ENCODE data around the gene FXYD1.
A peak's percentile ranks its signal among the peaks of the same experiment; 100 is the strongest.

Gene FXYD1

GRCh38 chr19:35138305-35138892 is at the start of gene FXYD1:
FXYD1 (plus strand) TSS chr19:35138824; CDS start chr19:35140080, 1,256 bp downstream.
- no peak for TF ChIP-seq GATA2 (IDR thresholded peaks at IDR 0.05; ENCODE audit: low read depth, low read length)
- TF ChIP-seq GATA3 (IDR thresholded peaks at IDR 0.05; ENCODE audit: low read depth, low read length), result no peak

- no peak for TF ChIP-seq GATA2 (IDR thresholded peaks at IDR 0.05; ENCODE audit: low read depth, low read length)
- no peak for TF ChIP-seq GATA3 (IDR thresholded peaks at IDR 0.05; ENCODE audit: low read depth, low read length)
Observed at GRCh38 chr19:35089554-35089953, 49.1 kb upstream of the FXYD1 start.

GRCh38 chr19:35090160-35090505 is 48.5 kb upstream of the FXYD1 start:
- TF ChIP-seq GATA3 (IDR thresholded peaks at IDR 0.05; ENCODE audit: low read depth, low read length), result no peak
- no peak for TF ChIP-seq GATA2 (IDR thresholded peaks at IDR 0.05; ENCODE audit: low read depth, low read length)

- no peak for TF ChIP-seq GATA2 (IDR thresholded peaks at IDR 0.05; ENCODE audit: low read depth, low read length)
- TF ChIP-seq GATA3 (IDR thresholded peaks at IDR 0.05; ENCODE audit: low read depth, low read length), result no peak
Observed at GRCh38 chr19:35090506-35091214, 48.0 kb upstream of the FXYD1 start.

GRCh38 chr19:35093430-35093829 is 45.2 kb upstream of the FXYD1 start:
- TF ChIP-seq GATA3 (IDR thresholded peaks at IDR 0.05; ENCODE audit: low read depth, low read length), result no peak; the same call in 1 of the 2 replicates
- 0 out of 2 replicates have a peak, but pooled peaks have one; percentile 35 for TF ChIP-seq GATA2 (IDR thresholded peaks at IDR 0.05; ENCODE audit: low read depth, low read length)

- TF ChIP-seq GATA3 (IDR thresholded peaks at IDR 0.05; ENCODE audit: low read depth, low read length) (no peak), GATA2 (IDR thresholded peaks at IDR 0.05; ENCODE audit: low read depth, low read length) (0 out of 2 replicates have a peak, but pooled peaks have one; percentile 2)
Observed at GRCh38 chr19:35093941-35094647, 44.5 kb upstream of the FXYD1 start.

- no peak for TF ChIP-seq GATA2 (IDR thresholded peaks at IDR 0.05; ENCODE audit: low read depth, low read length)
- TF ChIP-seq GATA3 (IDR thresholded peaks at IDR 0.05; ENCODE audit: low read depth, low read length), result no peak
Observed at GRCh38 chr19:35094656-35095055, 44.0 kb upstream of the FXYD1 start.

- no peak for TF ChIP-seq GATA3 (IDR thresholded peaks at IDR 0.05; ENCODE audit: low read depth, low read length)
- TF ChIP-seq GATA2 (IDR thresholded peaks at IDR 0.05; ENCODE audit: low read depth, low read length), result no peak
Observed at GRCh38 chr19:35095667-35096368, 42.8 kb upstream of the FXYD1 start.

- TF ChIP-seq GATA2 (IDR thresholded peaks at IDR 0.05; ENCODE audit: low read depth, low read length) (no peak), GATA3 (IDR thresholded peaks at IDR 0.05; ENCODE audit: low read depth, low read length) (no peak)
Observed at GRCh38 chr19:35098413-35099049, 40.1 kb upstream of the FXYD1 start.

- no peak for TF ChIP-seq GATA3 (IDR thresholded peaks at IDR 0.05; ENCODE audit: low read depth, low read length)
- TF ChIP-seq GATA2 (IDR thresholded peaks at IDR 0.05; ENCODE audit: low read depth, low read length), result no peak
Observed at GRCh38 chr19:35099155-35099896, 39.3 kb upstream of the FXYD1 start.

- TF ChIP-seq GATA3 (IDR thresholded peaks at IDR 0.05; ENCODE audit: low read depth, low read length), result no peak
- TF ChIP-seq GATA2 (IDR thresholded peaks at IDR 0.05; ENCODE audit: low read depth, low read length), result no peak
Observed at GRCh38 chr19:35099897-35100275, 38.7 kb upstream of the FXYD1 start.

GRCh38 chr19:35100588-35101533 is 37.8 kb upstream of the FXYD1 start:
- TF ChIP-seq GATA2 (IDR thresholded peaks at IDR 0.05; ENCODE audit: low read depth, low read length) (no peak), GATA3 (IDR thresholded peaks at IDR 0.05; ENCODE audit: low read depth, low read length) (no peak)
